ENCODE results near the gene ONECUT3.
"Not testable (repeated sequence)": the region's sequence is repeated elsewhere in the genome, so short reads cannot be mapped to it uniquely, and the experiment has no call there.

The ONECUT3 gene

DNA sequence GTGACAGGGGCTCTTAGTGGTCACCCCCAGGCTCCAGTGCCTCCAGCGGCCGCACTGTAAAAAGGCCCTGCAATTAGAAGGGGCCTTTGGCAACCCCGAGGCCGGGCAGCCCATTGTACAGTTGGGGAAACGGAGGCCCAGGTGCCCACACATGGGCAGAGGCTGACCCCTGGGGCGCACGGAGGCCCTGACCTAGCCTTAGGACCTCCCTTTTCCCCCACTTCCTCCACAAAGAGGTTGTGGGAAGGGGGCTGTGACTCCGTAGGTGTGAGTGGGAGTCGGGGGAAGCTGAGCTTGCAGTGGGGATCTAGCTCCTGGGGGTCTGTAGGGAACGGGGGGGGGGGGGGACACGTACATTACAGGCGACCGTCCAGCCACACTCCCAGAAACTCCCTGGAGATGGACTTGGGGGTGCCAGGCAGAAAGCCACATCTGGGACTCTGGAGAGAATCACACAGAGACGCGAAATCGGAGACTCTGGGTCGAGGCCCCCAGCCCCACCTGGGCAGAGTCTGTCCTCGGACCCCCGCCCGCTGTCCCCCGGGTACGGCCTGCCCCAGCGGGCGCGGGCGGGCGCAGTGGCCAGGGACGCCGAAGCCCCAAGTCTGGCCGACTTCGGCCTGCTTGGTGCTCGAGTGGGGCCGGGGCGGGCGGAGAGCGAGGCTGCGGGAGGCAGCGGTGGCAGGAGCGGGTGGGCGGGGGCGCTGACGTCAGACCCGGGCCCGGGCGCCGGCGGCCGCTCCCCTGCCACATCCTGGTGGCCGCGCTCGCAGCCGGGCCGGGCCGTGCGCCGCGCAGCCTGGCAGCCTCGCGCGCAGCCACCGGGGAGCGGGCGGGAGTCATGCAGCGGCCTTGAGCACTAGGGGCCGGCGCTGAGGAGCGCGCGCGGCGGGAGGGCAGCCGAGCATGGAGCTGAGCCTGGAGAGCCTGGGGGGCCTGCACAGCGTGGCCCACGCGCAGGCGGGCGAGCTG is at the start of gene ONECUT3:
ONECUT3 (plus strand) TSS at position 750 of the 972 bp plus-strand sequence; CDS start at position 907, 157 bp downstream.
- no peak for DNase-seq (ENCODE audit: low spot score in 2 of 2)
- H3K4me3 ChIP-seq: no peak within 1 kb of the TSS
- H3K36me3 ChIP-seq (replicated peaks): no peaks in the 10 kb centered on the region
- no peaks in the 10 kb centered on the region for H3K9me3 ChIP-seq
- H3K4me1 ChIP-seq: no peaks in the 10 kb centered on the region
- in situ Hi-C loops (cut with MboI; ENCODE audit: low sequenced_read_pairs): no loop called here
- peaks cover 86% of the 10 kb centered on the region for H3K27me3 ChIP-seq (ENCODE audit: low read depth)

DNA sequence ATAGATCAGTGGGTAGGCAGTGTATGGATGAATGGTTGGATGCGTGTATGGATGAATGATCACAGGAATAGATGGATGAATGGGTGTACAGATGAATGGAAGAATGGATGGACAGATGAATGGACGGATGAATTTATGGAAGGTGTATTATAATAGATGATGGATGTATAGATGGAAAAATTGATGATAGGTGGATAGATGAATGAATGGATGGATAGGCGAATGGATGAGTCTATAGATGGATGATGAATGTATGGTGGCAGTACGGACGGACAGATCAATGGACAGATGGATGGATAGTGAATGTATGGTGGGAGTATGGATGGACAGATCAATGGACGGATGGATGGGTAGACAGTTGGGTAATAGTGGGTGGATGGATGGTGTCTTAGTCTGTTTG is 49.0 kb upstream of the ONECUT3 start:
- no peak for DNase-seq (ENCODE audit: low spot score in 2 of 2)
- in situ Hi-C loops (cut with MboI; ENCODE audit: low sequenced_read_pairs): no loop called here
- Histone ChIP-seq H3K36me3 (replicated peaks) (no peaks in the 10 kb centered on the region), H3K27me3 (ENCODE audit: low read depth) (peaks cover 23% of the 10 kb centered on the region), H3K9me3 (no peaks in the 10 kb centered on the region), H3K4me1 (no peaks in the 10 kb centered on the region), H3K4me3 (no peak overlapping the region)

DNA sequence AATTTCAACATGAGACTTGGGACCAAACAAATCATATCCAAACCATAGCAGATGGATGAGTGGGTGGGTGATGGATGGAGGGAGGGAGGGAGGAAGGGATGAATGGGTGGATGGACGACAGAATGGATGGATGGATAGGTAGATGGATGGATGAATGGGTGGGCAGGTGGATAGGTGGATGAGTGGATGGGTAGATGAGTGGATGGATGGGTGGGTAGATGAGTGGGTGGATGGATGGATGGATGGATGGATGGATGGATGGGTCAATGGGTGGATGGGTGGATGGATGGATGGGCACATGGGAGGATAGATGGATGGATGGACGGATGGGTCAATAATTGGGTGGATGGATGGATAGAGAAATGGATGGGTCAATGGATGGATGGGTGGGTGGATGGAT is 47.9 kb upstream of the ONECUT3 start:
- in situ Hi-C loops (cut with MboI; ENCODE audit: low sequenced_read_pairs): no loop called here

DNA sequence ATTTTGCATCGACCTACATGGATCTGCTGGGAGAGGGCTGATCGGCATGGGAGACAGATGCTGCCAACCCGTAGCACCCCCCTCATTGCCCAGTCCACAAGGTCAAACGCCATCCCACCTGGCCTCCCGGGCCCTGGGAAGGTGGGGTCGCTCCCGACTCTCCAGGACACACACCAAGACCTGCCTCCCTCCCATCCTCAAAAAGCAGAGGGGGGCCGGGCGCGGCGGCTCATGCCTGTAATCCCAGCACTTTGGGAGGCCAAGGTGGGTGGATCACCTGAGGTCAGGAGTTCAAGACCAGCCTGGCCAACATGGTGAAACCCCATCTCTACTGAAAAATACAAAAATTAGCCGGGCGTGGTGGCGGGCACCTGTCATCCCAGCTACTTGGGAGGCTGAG is 46.7 kb upstream of the ONECUT3 start:
- H3K36me3 ChIP-seq (replicated peaks); H3K9me3 ChIP-seq; H3K4me3 ChIP-seq; H3K4me1 ChIP-seq; DNase-seq (ENCODE audit: low spot score in 2 of 2); H3K27me3 ChIP-seq (ENCODE audit: low read depth); in situ Hi-C loops (cut with MboI; ENCODE audit: low sequenced_read_pairs): not testable (repeated sequence)

More for the DNA sequence above, 47.9 kb upstream of the ONECUT3 start:
- no peak for DNase-seq (ENCODE audit: low spot score in 2 of 2)
- H3K27me3 ChIP-seq (ENCODE audit: low read depth): peaks cover 20% of the 10 kb centered on the region
- no peaks in the 10 kb centered on the region for H3K4me1 ChIP-seq
- H3K36me3 ChIP-seq (replicated peaks): no peaks in the 10 kb centered on the region
- no peak overlapping the region for H3K4me3 ChIP-seq
- H3K9me3 ChIP-seq: no peaks in the 10 kb centered on the region

DNA sequence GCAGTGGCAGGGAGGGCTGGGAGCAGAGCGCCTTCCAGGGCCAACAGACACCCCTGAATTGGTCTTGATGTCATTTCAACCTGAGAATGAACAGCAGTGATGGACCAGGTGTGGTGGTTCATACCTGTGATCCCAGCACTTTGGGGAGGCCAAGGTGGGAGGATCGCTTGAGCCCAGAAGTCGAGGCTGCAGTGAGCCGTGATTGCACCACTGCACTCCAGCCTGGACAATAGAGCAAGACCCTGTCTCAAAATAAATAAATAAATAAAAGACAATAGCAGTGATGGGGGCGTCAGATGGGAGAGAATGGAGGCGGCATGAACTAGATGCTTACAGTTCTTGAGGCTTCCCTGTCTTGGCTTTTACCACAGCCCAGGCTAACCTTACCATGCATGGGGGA is 46.1 kb upstream of the ONECUT3 start:
- H3K9me3 ChIP-seq: no peaks in the 10 kb centered on the region
- in situ Hi-C loops (cut with MboI; ENCODE audit: low sequenced_read_pairs): no loop called here

DNA sequence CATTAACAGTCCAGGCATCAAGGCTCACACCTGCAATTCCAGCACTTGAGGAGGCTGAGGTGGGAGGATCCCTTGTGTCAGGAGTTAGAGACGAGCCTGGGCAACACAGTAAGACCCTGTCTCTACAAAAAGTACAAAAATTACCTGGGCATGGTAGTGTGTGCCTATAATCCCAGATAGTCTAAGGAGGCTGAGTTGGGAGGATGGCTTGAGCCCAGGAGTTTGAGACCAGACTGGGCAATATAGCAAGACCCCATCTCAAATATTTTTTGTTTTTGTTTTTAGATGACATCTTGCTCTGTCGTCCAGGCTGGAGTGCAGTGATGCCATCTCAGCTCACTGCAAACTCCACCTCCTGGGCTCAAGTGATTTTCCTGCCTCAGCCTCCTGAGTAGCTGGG is 40.1 kb upstream of the ONECUT3 start:
- in situ Hi-C loops (cut with MboI; ENCODE audit: low sequenced_read_pairs): no loop called here
- H3K9me3 ChIP-seq: no peaks in the 10 kb centered on the region
- H3K36me3 ChIP-seq (replicated peaks): no peaks in the 10 kb centered on the region
- DNase-seq (ENCODE audit: low spot score in 2 of 2): no peak
- no peaks in the 10 kb centered on the region for H3K4me1 ChIP-seq
- no peak overlapping the region for H3K4me3 ChIP-seq
- peaks cover 20% of the 10 kb centered on the region for H3K27me3 ChIP-seq (ENCODE audit: low read depth)

More for the DNA sequence above, 46.1 kb upstream of the ONECUT3 start:
- Histone ChIP-seq H3K4me3 (no peak overlapping the region), H3K27me3 (ENCODE audit: low read depth) (0 out of 2 replicates have a peak, but pooled peaks cover 5% of the 10 kb centered on the region), H3K4me1 (no peaks in the 10 kb centered on the region), H3K36me3 (replicated peaks) (no peaks in the 10 kb centered on the region)
- DNase-seq (ENCODE audit: low spot score in 2 of 2): no peak

DNA sequence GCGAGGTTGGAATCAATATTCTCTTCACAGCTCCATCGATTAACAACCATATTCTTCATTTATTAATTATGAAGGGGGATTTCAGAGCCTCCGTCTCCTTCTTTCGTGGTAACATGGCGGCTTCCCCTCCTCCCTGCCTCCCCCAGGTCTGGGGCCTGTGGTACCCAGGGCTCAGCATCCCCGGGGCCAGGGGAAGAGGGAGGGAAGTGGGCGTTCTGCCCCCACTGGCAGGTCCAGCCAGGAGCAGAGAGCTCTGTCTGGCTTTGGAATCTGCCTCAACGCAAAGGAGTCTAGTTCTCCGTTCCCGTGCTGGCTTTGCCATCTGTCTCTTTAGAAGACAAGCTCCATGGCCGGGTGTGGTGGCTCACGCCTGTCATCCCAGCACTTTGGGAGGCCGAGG is 37.8 kb upstream of the ONECUT3 start:
- Histone ChIP-seq H3K36me3 (replicated peaks) (no peaks in the 10 kb centered on the region), H3K4me3 (no peak overlapping the region), H3K4me1 (no peaks in the 10 kb centered on the region), H3K27me3 (ENCODE audit: low read depth) (peaks cover 20% of the 10 kb centered on the region), H3K9me3 (no peaks in the 10 kb centered on the region)
- DNase-seq (ENCODE audit: low spot score in 2 of 2): no peak
- in situ Hi-C loops (cut with MboI; ENCODE audit: low sequenced_read_pairs): no loop called here

DNA sequence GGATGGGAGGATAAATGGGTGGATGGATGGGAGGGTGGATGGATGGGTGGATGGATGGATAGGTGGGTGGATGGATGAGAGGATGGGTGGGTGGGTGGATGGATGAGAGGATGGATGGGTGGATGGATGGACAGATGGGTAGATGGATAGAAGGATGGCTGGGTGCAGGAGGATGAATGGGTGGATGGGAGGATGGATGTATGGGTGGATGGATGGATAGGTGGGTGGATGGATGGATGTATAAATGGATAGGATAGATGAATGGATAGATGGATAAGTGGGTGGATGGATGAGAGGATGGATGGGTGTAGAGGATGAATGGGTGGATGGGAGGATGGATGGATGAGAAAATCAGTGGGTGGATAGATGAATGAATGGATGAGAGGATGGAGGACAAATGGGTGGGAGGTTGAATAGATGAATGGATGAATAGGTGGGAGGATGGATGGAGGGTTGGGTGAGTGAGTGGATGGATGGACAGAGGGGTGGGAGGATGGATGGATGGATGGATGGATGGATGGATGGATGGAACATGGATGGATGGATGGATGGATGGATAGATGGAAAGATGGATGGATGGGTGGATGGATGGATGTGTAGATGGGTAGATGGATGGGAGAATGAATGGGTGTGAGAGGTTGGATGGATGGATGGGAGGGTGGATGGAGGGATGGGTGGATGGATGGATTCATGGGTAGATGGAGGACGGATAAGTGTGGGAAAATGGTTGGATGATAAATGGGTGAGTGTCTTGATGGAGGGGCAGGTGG is 35.9 kb upstream of the ONECUT3 start:
- Histone ChIP-seq H3K36me3 (replicated peaks) (no peaks in the 10 kb centered on the region), H3K9me3 (no peaks in the 10 kb centered on the region), H3K27me3 (ENCODE audit: low read depth) (peaks cover 20% of the 10 kb centered on the region), H3K4me3 (no peak overlapping the region), H3K4me1 (no peaks in the 10 kb centered on the region)
- no peak for DNase-seq (ENCODE audit: low spot score in 2 of 2)
- in situ Hi-C loops (cut with MboI; ENCODE audit: low sequenced_read_pairs): no loop called here

DNA sequence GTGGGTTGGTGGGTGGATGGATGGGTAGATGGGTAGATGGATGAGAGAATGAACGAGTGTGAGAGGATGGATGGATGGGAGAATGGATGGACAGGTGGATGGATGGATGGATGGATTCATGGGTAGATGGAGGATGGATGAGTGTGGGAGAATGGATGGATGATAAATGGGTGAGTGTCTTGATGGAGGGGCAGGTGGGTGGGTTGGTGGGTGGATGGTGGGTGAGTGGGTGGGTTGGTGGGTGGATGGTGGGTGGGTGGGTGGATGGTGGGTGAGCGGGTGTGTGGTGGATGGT is 35.4 kb upstream of the ONECUT3 start:
- peaks cover 20% of the 10 kb centered on the region for H3K27me3 ChIP-seq (ENCODE audit: low read depth)

DNA sequence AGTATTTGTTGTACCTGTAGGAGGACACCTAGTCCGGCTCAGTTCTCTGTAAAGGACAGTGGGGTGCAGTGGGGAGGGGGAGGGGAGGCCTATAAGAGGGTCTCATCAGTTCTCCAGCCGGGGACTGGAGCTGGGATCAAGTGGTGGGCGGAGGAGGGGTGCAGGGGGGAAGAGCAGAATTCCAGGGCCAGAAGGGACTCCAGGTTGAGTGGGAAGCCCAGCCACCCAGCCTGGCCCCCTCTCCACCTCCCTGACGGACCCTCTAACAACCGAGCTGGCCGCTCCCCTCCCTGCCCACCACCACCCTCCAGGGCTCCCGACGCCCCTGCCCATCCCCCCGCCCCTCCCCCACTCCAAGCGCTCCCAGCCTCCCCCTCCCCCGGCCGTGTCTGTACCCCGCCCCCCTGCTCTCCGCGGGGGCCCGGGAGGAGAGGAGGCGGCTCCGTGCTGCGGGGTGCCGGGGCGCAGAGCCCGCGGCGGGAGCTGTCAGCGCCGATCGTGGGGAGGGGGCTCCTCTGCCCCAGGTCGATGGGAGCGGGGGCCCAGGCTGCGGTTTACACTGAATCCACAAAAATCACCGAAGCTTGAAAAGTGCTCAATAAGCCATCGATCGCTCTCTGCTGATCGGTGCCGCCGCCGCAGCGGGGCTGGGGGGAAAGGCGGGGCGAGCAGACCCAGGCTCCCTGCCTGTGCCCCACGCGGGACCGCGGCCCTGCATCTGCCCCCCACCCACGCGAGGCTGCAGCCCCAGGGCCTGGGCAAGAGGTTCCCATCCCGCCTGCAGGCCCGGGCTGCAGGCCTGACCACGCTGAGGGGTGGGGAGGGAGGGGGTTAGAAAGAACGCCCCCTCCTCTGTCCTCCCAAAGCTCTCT is 34.6 kb upstream of the ONECUT3 start:
- in situ Hi-C loops (cut with MboI; ENCODE audit: low sequenced_read_pairs): no loop called here
- Histone ChIP-seq H3K4me1 (no peaks in the 10 kb centered on the region), H3K9me3 (no peaks in the 10 kb centered on the region), H3K4me3 (no peak overlapping the region), H3K27me3 (ENCODE audit: low read depth) (peaks cover 20% of the 10 kb centered on the region), H3K36me3 (replicated peaks) (no peaks in the 10 kb centered on the region)
- no peak for DNase-seq (ENCODE audit: low spot score in 2 of 2)

More for the DNA sequence above, 35.4 kb upstream of the ONECUT3 start:
- in situ Hi-C loops (cut with MboI; ENCODE audit: low sequenced_read_pairs): no loop called here
- H3K4me3 ChIP-seq: no peak overlapping the region
- H3K36me3 ChIP-seq (replicated peaks): no peaks in the 10 kb centered on the region
- H3K9me3 ChIP-seq: no peaks in the 10 kb centered on the region
- no peak for DNase-seq (ENCODE audit: low spot score in 2 of 2)
- no peaks in the 10 kb centered on the region for H3K4me1 ChIP-seq

DNA sequence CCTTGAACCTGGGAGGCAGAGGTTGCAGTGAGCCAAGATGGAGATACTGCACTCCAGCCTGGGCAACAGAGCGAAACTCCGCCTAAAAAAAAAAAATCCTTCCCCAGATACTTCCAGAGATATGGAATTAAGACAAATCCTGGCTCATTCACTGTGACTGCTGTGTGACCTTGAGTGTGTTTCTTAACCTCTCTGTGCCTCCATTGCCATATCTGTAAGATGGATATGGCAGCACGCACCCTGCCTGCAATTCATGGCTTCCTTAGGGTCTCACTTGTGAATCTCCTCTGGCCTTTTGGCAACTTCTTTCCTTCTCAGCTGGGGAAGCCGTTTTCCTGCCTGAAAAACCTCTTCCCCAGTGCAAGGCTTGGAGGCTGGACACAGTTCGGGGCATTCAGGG is 33.8 kb upstream of the ONECUT3 start:
- no peaks in the 10 kb centered on the region for H3K9me3 ChIP-seq
- no peaks in the 10 kb centered on the region for H3K4me1 ChIP-seq
- H3K36me3 ChIP-seq (replicated peaks): no peaks in the 10 kb centered on the region
- H3K4me3 ChIP-seq: no peak overlapping the region
- in situ Hi-C loops (cut with MboI; ENCODE audit: low sequenced_read_pairs): no loop called here
- peaks cover 15% of the 10 kb centered on the region for H3K27me3 ChIP-seq (ENCODE audit: low read depth)
- DNase-seq (ENCODE audit: low spot score in 2 of 2): no peak

DNA sequence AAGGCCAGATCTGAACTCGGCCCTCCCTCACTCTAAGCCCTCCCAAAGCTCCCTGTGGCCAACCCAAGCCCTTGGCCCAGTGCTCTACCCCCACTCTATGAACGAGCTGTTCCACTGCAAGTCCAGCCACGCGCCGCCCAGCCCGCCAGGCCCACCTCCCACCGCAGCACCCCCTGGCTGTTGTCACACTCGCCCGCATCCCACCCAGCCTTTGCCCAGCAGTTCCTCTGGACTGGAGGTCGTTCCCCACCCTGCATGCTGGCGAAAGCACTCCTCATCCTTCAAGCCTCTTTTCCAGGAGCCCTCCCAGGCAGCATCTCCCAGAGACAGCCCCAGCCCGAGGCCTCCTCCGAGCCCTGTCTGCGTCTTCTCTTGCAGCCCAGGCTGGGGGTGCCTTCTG is 33.1 kb upstream of the ONECUT3 start:
- Histone ChIP-seq H3K9me3 (no peaks in the 10 kb centered on the region), H3K27me3 (ENCODE audit: low read depth) (peaks cover 8% of the 10 kb centered on the region), H3K4me1 (peaks cover 1% of the 10 kb centered on the region), H3K4me3 (no peak overlapping the region), H3K36me3 (replicated peaks) (no peaks in the 10 kb centered on the region)
- DNase-seq (ENCODE audit: low spot score in 2 of 2): no peak
- in situ Hi-C loops (cut with MboI; ENCODE audit: low sequenced_read_pairs): no loop called here
